GM12864 (cell line): ENCODE data around the gene LRRC73.
A peak's percentile ranks its signal among the peaks of the same experiment; 100 is the strongest.
"Not testable (repeated sequence)": the region's sequence is repeated elsewhere in the genome, so short reads cannot be mapped to it uniquely, and the experiment has no call there.

Source experiments
- DNase-seq: peaks from one replicate; pipeline ENCODE4 v3.0.0-alpha.2; 2011; ENCODE audit warnings: low read depth
- H3K4me3 ChIP-seq: 2 replicates; pipeline ENCODE4 v1.5.1; 2011; ENCODE audit warnings: mild to moderate bottlenecking, low read depth, low read length, control low read depth
- TF ChIP-seq, protein P1 (sequence below): IDR thresholded peaks from 2 replicates; pipeline ENCODE4 v1.5.1; 2011; ENCODE audit warnings: low read depth, mild to moderate bottlenecking, moderate library complexity, low read length, control low read depth, inconsistent platforms; ENCODE audit errors: missing control alignments

LRRC73 gene, protein sequence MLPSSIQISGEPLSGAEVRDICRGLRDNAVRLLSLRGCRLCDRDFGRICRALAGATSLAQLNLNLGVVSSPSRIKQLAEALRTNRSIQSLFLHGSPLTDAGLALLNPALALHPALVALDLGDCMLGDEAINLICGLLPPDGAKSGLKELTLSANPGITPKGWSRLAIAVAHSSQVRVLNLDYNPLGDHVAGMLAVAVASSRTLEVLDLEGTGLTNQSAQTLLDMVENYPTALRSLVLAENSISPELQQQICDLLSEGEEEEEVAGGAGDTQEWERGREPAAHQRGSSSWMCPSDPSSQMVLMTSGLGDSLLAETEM

DNA sequence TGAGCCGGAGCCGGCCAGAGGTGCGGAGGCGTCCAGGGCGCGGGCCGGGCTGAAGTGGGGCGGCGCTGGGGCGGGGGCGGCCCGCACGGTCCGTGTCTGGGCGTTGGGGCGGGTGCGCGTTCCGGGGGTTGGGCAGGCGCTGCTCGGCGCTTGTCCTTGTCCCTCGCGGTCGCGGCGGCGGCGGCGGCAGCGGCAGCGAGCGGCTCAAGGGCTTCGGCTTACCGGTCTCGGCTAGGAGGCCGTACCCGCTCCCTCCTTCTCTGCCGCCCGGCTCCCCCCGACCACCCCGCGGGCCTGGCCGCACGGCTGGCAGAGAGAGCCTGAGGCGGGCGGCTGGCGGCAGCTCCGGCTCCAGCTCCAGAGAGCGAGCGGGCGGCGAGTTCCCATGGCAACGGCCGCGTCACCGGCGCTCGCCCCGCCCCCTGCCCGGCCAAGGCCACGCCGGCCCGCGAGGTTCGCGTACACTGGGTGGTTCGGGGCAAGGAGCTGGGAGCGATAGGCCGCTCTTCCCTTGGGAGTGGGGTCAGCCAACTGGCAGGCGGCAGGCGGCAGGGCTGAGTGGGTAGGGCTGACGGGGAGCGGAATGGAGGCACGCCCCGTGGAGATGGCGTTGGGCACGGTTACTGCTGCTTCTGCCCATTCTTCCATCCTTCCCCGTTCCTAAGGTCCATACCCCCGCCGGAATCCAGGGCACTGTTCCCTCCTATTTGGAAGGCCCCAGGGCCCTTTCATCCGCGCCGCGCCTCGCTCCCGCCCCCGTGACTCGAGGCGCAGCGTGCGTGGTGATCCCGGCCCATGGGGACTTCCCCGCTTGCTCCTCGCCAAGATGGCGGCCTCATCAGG lies at the start of gene LRRC73:
Gene LRRC73, minus strand, starts transcription at position 363 of the 843 bp plus-strand sequence. CDS start 561 bp downstream, outside the sequence.
- no peak for DNase-seq
- H3K4me3 ChIP-seq, result peak within 1 kb of the TSS; percentile 57
- TF ChIP-seq, protein P1, sequence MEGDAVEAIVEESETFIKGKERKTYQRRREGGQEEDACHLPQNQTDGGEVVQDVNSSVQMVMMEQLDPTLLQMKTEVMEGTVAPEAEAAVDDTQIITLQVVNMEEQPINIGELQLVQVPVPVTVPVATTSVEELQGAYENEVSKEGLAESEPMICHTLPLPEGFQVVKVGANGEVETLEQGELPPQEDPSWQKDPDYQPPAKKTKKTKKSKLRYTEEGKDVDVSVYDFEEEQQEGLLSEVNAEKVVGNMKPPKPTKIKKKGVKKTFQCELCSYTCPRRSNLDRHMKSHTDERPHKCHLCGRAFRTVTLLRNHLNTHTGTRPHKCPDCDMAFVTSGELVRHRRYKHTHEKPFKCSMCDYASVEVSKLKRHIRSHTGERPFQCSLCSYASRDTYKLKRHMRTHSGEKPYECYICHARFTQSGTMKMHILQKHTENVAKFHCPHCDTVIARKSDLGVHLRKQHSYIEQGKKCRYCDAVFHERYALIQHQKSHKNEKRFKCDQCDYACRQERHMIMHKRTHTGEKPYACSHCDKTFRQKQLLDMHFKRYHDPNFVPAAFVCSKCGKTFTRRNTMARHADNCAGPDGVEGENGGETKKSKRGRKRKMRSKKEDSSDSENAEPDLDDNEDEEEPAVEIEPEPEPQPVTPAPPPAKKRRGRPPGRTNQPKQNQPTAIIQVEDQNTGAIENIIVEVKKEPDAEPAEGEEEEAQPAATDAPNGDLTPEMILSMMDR, result no peak

DNA sequence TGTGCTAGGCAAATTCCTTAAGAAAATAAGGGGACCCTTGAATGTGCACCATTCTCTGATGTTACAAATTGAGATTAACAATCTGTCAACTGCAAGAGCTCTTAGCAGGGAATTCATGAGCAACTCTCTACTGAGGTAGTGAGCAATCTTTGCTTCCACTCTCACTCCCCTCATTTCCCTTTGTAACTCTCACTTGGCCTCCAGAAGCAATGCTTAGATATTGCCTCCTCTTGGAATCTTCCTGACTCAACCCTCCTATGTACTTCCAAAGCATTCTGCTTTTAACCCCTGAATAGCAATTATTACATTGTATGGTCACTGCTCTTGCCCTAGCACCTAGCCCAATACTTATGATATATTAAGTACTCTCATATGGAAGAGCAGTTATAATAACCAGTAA lies 49.2 kb upstream of the LRRC73 start:
- no peak for DNase-seq
- no peak overlapping the region for H3K4me3 ChIP-seq
- TF ChIP-seq, protein P1, result no peak

DNA sequence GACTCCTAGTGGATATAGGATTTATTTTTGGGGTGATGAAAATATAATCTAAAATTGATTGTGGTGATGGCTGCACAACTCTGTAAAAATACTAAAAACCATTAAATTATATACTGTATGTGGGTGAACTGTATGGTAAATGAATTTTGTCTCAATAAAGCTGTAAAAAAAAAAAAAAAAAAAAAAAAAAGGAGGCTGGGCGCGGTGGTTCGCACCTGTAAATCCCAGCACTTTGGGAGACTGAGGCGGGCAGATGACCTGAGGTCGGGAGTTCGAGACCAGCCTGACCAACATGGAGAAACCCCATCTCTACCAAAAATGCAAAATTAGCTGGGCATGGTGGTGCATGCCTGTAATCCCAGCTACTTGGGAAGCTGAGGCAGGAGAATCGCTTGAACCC lies 47.5 kb upstream of the LRRC73 start:
- not testable (repeated sequence) for H3K4me3 ChIP-seq, DNase-seq

DNA sequence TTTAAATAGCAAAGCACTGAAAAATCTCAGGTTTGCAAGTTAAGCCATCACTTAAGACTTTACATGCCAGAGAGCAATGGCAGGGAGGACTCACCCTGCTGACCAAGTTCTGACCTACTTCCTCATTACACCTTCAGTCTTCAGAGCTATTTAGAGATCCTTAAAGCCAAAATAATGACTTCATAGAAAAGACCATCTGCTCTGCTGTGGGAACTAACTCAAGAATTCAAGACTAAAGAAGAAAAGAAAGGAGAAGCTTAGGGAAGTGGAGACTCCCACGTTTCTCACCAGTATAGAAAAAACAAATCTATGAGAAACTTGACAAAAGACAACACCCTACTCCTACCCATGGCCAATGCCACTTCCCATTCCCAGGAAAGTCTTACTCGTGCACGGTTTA lies 37.1 kb upstream of the LRRC73 start:
- TF ChIP-seq, protein P1, result no peak
- DNase-seq, result no peak
- H3K4me3 ChIP-seq, result no peak overlapping the region

DNA sequence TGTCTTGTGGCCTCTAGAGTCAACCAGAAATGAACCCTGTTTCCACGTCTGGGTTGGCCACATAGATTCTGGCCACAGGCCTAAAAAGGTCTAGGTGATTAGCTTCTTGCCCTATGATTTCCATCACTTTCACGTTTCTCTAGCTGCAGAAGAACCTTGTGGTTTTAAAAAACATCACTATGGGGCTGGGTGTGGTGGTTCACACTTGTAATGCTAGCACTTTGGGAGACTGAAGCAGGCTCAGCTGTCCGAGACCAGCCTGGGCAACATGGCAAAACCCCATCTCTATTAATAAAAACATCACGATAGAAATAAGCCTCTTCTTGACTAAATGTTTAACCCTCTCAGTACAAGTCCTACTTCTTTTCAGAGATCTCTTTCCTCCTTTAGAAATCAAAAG lies 34.3 kb upstream of the LRRC73 start:
- TF ChIP-seq, protein P1, result no peak
- no peak overlapping the region for H3K4me3 ChIP-seq
- DNase-seq, result no peak

DNA sequence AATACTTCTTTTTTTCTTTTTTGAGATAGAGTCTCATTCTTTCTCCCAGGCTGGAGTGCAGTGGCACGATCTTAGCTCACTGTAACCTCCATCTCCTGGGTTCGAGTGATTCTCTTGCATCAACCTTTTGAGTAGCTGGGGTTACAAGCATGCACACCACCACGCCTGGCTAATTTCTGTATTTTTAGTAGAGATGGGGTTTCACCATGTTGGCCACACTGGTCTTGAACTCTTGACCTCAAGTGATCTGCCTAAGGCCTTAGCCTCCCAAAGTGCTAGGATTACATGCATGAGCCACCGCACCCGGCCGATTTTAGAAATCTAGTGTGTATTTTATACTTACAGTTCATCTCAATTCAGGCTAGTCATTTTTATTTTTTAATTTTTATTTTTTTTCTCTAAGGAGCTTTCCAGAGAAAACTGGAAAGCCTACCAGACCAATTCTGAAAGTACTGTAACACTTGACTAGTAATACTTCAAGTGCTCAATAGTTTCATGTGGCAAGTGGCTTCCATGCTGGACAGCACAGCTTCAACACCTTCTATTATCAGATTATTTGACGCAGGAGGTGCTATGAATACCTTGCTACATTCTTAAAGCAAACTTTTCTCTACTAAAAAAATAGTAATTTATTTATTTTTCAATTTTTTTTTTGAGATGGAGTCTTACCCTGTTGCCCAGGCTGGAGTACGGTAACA lies 31.8 kb upstream of the LRRC73 start:
- TF ChIP-seq, protein P1, result no peak
- H3K4me3 ChIP-seq, result no peak overlapping the region
- no peak for DNase-seq

DNA sequence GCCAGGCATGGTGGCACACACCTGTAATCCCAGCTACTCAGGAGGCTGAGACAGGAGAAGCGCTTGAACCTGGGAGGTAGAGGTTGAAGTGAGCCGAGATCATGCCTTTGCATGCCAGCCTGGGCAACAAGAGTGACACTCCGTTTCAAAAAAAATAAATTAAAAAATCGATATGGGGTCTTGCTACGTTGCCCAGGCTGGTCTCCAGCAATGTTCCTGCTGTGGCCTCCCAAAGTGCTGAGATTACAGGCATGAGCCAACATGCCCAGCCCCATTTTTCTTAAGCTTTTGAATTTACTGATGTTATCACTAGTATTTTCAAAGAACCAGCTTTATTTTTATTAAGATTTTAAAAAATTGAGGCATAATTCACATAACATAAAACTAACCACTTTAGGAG lies 30.4 kb upstream of the LRRC73 start:
- DNase-seq, result no peak
- TF ChIP-seq, protein P1, result no peak

DNA sequence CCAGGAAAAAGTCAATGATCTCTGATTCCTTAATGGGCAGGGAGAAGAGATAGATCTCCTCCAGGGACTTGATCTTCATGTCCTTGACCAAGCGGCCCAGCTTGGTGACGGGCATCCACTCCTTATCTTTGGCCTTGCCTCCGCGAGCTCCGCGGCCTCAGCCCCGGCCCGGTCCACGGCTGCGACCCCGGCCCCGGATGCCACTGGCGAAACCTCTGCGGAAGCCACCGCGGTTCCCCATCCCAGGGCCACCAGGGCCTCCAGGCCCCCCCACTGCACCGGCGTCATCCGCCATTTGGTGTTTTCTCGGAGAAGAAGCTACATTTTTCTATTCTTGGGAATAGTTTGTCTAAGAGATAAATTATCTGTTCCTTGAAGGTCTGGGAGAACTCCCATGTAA lies 29.3 kb upstream of the LRRC73 start:
- not testable (repeated sequence) for H3K4me3 ChIP-seq, DNase-seq

More for the DNA sequence above, 30.4 kb upstream of the LRRC73 start:
- H3K4me3 ChIP-seq, result no peak overlapping the region

DNA sequence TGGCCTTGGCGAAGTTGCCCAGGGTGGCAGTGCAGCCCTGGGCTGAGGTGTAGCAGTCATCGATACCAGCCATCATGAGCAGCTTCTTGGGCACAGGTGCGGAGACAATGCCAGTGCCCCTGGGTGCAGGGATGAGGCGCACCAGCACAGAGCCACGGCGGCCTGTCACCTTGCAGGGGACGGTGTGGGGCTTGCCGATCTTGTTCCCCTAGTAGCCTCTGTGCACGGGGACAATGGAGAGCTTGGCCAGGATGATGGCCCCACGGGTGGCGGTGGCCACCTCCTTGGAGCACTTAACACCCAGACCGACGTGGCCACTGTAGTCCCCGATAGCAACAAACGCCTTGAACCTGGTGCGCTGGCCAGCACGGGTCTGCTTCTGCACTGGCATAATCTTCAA lies 28.8 kb upstream of the LRRC73 start:
- DNase-seq, H3K4me3 ChIP-seq: not testable (repeated sequence)
